ENCODE measurements around the gene NDUFA8. TPM values are rescaled to one million over a fixed set of nuclear protein-coding genes. Genes with fewer than 3 reads are reported as not detected.

NDUFA8 gene
- total RNA-seq, 4 donors from 2014 or later: 55.7 to 83.3 (median 76.1) TPM

DNA sequence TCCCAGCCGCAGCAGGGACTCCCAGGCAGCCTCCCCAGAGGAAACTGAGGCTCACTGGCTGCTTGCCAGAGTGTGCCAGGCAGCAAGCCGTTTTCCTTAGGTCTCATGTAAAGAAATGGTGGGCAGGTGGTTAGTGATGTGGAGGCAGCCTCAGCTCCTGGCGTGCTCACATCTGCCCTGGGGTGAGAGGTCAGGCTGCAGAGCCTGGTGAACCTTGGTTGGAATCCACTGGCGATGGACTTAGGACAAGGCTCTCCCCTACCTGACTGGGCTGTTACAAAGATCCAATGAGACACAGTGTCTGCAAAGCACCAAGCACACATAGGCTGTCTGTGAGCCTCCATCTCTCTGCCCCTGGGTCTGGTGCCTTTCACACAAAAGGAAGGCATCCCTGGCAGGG, 38.3 kb upstream of the NDUFA8 start:
- intact Hi-C loops (cut with DNase I): no loop called here
- DNase-seq (ENCODE audit: extremely low spot score): no peak
- TF ChIP-seq, protein P1, sequence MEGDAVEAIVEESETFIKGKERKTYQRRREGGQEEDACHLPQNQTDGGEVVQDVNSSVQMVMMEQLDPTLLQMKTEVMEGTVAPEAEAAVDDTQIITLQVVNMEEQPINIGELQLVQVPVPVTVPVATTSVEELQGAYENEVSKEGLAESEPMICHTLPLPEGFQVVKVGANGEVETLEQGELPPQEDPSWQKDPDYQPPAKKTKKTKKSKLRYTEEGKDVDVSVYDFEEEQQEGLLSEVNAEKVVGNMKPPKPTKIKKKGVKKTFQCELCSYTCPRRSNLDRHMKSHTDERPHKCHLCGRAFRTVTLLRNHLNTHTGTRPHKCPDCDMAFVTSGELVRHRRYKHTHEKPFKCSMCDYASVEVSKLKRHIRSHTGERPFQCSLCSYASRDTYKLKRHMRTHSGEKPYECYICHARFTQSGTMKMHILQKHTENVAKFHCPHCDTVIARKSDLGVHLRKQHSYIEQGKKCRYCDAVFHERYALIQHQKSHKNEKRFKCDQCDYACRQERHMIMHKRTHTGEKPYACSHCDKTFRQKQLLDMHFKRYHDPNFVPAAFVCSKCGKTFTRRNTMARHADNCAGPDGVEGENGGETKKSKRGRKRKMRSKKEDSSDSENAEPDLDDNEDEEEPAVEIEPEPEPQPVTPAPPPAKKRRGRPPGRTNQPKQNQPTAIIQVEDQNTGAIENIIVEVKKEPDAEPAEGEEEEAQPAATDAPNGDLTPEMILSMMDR (IDR thresholded peaks at IDR 0.05): no peak
- TF ChIP-seq POLR2AphosphoS5 (IDR thresholded peaks at IDR 0.05) (no peak), POLR2A (IDR thresholded peaks at IDR 0.05; ENCODE audit: low read depth) (no peak), EP300 (IDR thresholded peaks at IDR 0.05) (no peak)
- no peaks in the 10 kb centered on the region for H3K36me3 ChIP-seq
- H3K4me1 ChIP-seq: no peaks in the 10 kb centered on the region
- no peak overlapping the region for H3K4me3 ChIP-seq
- no peaks in the 10 kb centered on the region for H3K9me3 ChIP-seq
- H3K27ac ChIP-seq (replicated peaks in 1 of 4): no peak overlapping the region
- peaks cover 0 to 13% (median 0%) of the 10 kb centered on the region in 4 donors for H3K27me3 ChIP-seq
- 91% methylated on average over 4 of the region's 4 CpGs for WGBS

DNA sequence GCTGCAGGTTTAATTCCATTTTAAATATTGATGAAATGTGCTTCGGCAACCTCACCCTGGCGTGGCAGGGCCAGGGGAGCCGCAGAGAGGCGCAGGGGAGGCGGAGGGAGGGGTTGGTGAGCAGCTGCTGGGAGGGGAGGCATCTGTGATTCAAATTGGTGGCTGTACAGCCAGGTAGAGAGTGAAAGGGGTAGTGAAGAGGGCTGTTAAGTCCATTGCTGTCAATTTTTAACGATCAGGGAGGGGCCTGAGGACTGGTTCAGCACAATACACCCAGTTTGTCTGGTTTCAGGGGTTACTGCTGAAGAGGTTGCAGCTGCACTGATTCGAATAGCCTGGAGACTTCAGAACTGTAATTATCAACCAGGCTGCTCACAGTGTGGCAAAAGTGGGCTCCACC, 37.8 kb upstream of the NDUFA8 start:
- intact Hi-C loops (cut with DNase I): no loop called here
- no peaks in the 10 kb centered on the region for H3K9me3 ChIP-seq
- H3K36me3 ChIP-seq: no peaks in the 10 kb centered on the region
- DNase-seq (ENCODE audit: extremely low spot score): no peak
- no peak overlapping the region for H3K4me3 ChIP-seq
- no peak for TF ChIP-seq EP300 (IDR thresholded peaks at IDR 0.05)
- TF ChIP-seq POLR2AphosphoS5 (IDR thresholded peaks at IDR 0.05): no peak
- TF ChIP-seq, protein P1 (IDR thresholded peaks at IDR 0.05): no peak
- no peak for TF ChIP-seq POLR2A (IDR thresholded peaks at IDR 0.05; ENCODE audit: low read depth)
- H3K27ac ChIP-seq (replicated peaks in 1 of 4): no peak overlapping the region
- H3K4me1 ChIP-seq: no peaks in the 10 kb centered on the region
- peaks cover 0 to 13% (median 0%) of the 10 kb centered on the region in 4 donors for H3K27me3 ChIP-seq
- 77% methylated on average over 7 of the region's 7 CpGs for WGBS

DNA sequence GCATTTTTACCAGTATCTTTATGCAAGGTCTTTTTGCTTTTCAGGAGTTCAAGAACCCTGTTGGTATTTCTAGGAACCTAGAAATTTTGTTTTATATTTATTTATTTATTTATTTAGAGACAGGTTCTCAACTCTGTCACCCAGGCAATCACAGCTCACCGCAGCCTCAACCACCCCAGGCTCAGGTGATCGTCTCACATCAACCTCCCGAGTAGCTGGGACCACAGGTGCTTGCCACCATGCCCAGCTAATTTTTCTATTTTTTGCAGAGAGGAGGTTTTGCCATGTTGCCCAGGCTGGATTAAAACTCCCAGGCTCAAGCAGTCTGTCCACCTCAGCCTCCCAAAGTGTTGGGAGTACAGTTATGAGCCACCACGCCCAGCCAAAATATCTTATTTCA, 36.3 kb upstream of the NDUFA8 start:
- WGBS: 90% methylated on average over 4 of the region's 4 CpGs
- Histone ChIP-seq H3K4me3 (no peak overlapping the region), H3K36me3 (no peaks in the 10 kb centered on the region), H3K4me1 (no peaks in the 10 kb centered on the region), H3K9me3 (no peaks in the 10 kb centered on the region), H3K27me3 (peaks cover 0 to 13% (median 0%) of the 10 kb centered on the region in 4 donors), H3K27ac (replicated peaks in 1 of 4) (no peak overlapping the region)
- DNase-seq (ENCODE audit: extremely low spot score): no peak
- TF ChIP-seq, protein P1 (IDR thresholded peaks at IDR 0.05): no peak
- TF ChIP-seq POLR2AphosphoS5 (IDR thresholded peaks at IDR 0.05): no peak
- no peak for TF ChIP-seq POLR2A (IDR thresholded peaks at IDR 0.05; ENCODE audit: low read depth)
- no peak for TF ChIP-seq EP300 (IDR thresholded peaks at IDR 0.05)
- intact Hi-C loops (cut with DNase I): no loop called here

DNA sequence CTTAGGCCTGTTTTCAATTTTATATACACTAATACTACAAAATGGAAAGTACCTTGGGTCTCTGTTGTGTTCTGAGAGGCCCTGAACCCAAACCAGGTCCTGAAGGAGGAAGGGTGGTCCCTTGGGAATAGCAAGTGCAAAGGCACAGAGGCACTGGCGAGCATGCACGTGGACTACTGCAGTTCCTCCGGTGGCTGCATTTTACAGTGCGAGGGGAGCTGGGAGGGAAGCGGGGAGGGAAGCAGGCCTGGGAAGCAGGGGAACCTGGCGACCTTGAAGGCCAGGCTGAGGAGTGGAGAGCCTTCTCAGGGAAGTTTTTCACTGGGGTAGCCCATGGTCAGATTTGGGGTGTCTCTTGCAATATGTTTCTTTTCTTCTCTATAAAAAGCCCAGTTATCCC, 34.1 kb upstream of the NDUFA8 start:
- Histone ChIP-seq H3K27ac (replicated peaks in 1 of 4) (no peak overlapping the region), H3K4me3 (no peak overlapping the region), H3K4me1 (no peaks in the 10 kb centered on the region), H3K27me3 (peaks cover 0 to 13% (median 0%) of the 10 kb centered on the region in 4 donors), H3K36me3 (no peaks in the 10 kb centered on the region), H3K9me3 (no peaks in the 10 kb centered on the region)
- TF ChIP-seq POLR2AphosphoS5 (IDR thresholded peaks at IDR 0.05) (no peak), EP300 (IDR thresholded peaks at IDR 0.05) (no peak), POLR2A (IDR thresholded peaks at IDR 0.05; ENCODE audit: low read depth) (no peak)
- TF ChIP-seq, protein P1 (IDR thresholded peaks at IDR 0.05): no peak
- DNase-seq (ENCODE audit: extremely low spot score): no peak
- 83% methylated on average over 6 of the region's 6 CpGs for WGBS
- intact Hi-C loops (cut with DNase I): no loop called here

DNA sequence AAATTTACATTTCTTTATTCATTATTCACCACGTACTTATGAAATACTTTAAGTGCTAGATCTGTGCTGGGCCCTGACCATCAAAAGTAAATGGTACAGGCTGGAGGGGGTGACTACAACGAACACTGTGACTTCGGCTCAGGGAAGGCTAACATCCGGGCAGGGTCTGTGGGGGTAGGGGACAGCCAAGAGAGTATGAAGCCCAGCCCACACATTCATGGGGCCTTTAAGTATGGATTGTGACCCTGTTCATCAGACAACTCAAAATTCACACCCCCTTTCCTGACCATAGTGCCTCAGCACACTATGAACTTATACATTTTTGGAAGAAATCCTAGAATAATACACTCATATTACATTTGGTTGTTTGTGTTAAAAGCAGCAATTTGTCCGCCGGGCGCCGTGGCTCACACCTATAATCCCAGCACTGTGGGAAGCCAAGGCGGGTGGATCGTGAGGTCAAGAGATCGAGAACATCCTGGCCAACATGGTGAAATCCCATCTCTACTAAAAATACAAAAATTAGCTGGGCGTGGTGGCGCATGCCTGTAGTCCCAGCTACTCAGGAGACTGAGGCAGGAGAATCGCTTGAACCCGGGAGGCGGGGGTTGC, 33.4 kb upstream of the NDUFA8 start:
- peaks cover 0 to 7% (median 0%) of the 10 kb centered on the region in 4 donors for H3K27me3 ChIP-seq
- WGBS: 81% methylated on average over 16 of the region's 16 CpGs
- H3K27ac ChIP-seq (replicated peaks in 1 of 4): no peak overlapping the region
- DNase-seq (ENCODE audit: extremely low spot score): no peak
- intact Hi-C loops (cut with DNase I): no loop called here
- H3K36me3 ChIP-seq: no peaks in the 10 kb centered on the region
- no peaks in the 10 kb centered on the region for H3K9me3 ChIP-seq
- TF ChIP-seq, protein P1 (IDR thresholded peaks at IDR 0.05): no peak
- TF ChIP-seq EP300 (IDR thresholded peaks at IDR 0.05) (no peak), POLR2A (IDR thresholded peaks at IDR 0.05; ENCODE audit: low read depth) (no peak), POLR2AphosphoS5 (IDR thresholded peaks at IDR 0.05) (no peak)
- no peaks in the 10 kb centered on the region for H3K4me1 ChIP-seq
- no peak overlapping the region for H3K4me3 ChIP-seq

All from esophagus muscularis mucosa (tissue), 4 donors.